AG10803 (cell line): ENCODE data around the gene TOP3A.

Source experiments
- DNase-seq: peaks from one replicate; pipeline ENCODE4 v3.0.0; 2010; ENCODE audit warnings: low read depth
- H3K4me3 ChIP-seq: 2 replicates; pipeline ENCODE4 v1.5.1; 2011; ENCODE audit warnings: mild to moderate bottlenecking, low read length, control low read depth
- CTCF ChIP-seq: conservative IDR thresholded peaks from 2 replicates; pipeline ENCODE4 v1.5.1; 2011; ENCODE audit warnings: mild to moderate bottlenecking, low read length, control low read depth, inconsistent platforms

TOP3A gene

GRCh38 chr17:18323507-18324139, 8.8 kb upstream of the TOP3A start:
- no peak overlapping the region for H3K4me3 ChIP-seq
- DNase-seq: no peak
- TF ChIP-seq CTCF: no peak

- TF ChIP-seq CTCF: no peak; the same call in 1 of the 2 replicates
- H3K4me3 ChIP-seq: no peak overlapping the region
- DNase-seq: no peak
Observed at GRCh38 chr17:18323007-18323406, 8.2 kb upstream of the TOP3A start.

GRCh38 chr17:18322522-18322921, 7.7 kb upstream of the TOP3A start:
- TF ChIP-seq CTCF: no peak
- H3K4me3 ChIP-seq: no peak overlapping the region
- DNase-seq: no peak

GRCh38 chr17:18321309-18321708, 6.5 kb upstream of the TOP3A start:
- DNase-seq: peak; percentile 28
- H3K4me3 ChIP-seq: no peak overlapping the region
- peak; percentile 38 for TF ChIP-seq CTCF

- no peak overlapping the region for H3K4me3 ChIP-seq
- DNase-seq: no peak
- no peak for TF ChIP-seq CTCF
Observed at GRCh38 chr17:18320301-18320700, 5.5 kb upstream of the TOP3A start.

- DNase-seq: peak; percentile 77
- peak; percentile 65 for TF ChIP-seq CTCF
- no peak overlapping the region for H3K4me3 ChIP-seq
Observed at GRCh38 chr17:18319604-18320256, 4.9 kb upstream of the TOP3A start.
